B cell (primary cell): ENCODE results near the gene TCERG1L. TPM values are rescaled to one million over a fixed set of nuclear protein-coding genes. Genes with fewer than 3 reads are reported as not detected.

Experiments used
- ATAC-seq: fragments of 200-7000 bp; cut with Tn5 transposase; one replicate; pipeline ENCODE4 v1.10.0; 2021; ENCODE audit warnings: low read depth, mild to moderate bottlenecking, moderate number of reproducible peaks, moderate library complexity
- CTCF ChIA-PET: fragments of 350-600 bp; sonication (Branson Sonifier 250); formaldehyde crosslinking; loops from one replicate; lab custom pipeline; 2021; ENCODE audit warnings: antibody characterized with exemption, inconsistent platforms; lab: Charles Lee
- POLR2A ChIA-PET: fragments of 350-600 bp; sonication (Branson Sonifier 250); formaldehyde crosslinking; loops from one replicate; lab custom pipeline; 2021; ENCODE audit warnings: antibody characterized with exemption; lab: Charles Lee
- DNase-seq: peaks from one replicate; pipeline ENCODE4 v3.0.0; 2013
- H2AFZ ChIP-seq: 2 replicates; pipeline ENCODE4 v1.6.1; 2012; ENCODE audit warnings: mild to moderate bottlenecking, low read depth, low read length; ENCODE audit not compliant: insufficient read depth, poor library complexity, severe bottlenecking
- H3K27ac ChIP-seq, 2 donors: 1 replicate in 1 of 2; 2 replicates in 1 of 2; pipeline ENCODE4 v1.5.1; 2012 to 2013; ENCODE audit warnings: low read length in 2 of 2, mild to moderate bottlenecking in 2 of 2, moderate library complexity in 1 of 2
- H3K27me3 ChIP-seq, 4 experiments: fragments of 200-600 bp in 1 of 4; sonication (generic) in 1 of 4; replicated peaks in 1 of 4; 1 replicate in 2 of 4; 2 replicates in 2 of 4; pipeline versions ENCODE4 v1.6.1 to v1.7.0; 2013 to 2016; ENCODE audit warnings: low read length in 3 of 4, mild to moderate bottlenecking in 2 of 4, mixed read lengths in 1 of 4, moderate library complexity in 1 of 4; ENCODE audit not compliant: insufficient read depth in 4 of 4, control insufficient read depth in 3 of 4; ENCODE audit errors: control extremely low read depth in 1 of 4
- H3K36me3 ChIP-seq, 2 experiments: replicated peaks in 1 of 2; 1 replicate in 1 of 2; 2 replicates in 1 of 2; pipeline versions ENCODE4 v1.6.1 to v1.7.1; 2013; ENCODE audit warnings: low read length in 1 of 2; ENCODE audit not compliant: insufficient read depth in 2 of 2, control insufficient read depth in 1 of 2; ENCODE audit errors: control extremely low read depth in 1 of 2, extremely low read depth in 1 of 2
- H3K4me1 ChIP-seq, 2 donors: fragments of 200-600 bp in 1 of 2; sonication (generic) in 1 of 2; 1 replicate in 1 of 2; 2 replicates in 1 of 2; pipeline versions ENCODE4 v1.5.1 to v1.6.1; 2013 to 2017; ENCODE audit warnings: low read length in 2 of 2; ENCODE audit not compliant: control insufficient read depth in 2 of 2, insufficient read depth in 2 of 2
- H3K4me2 ChIP-seq: replicated peaks from 2 replicates; pipeline ENCODE3; 2012; ENCODE audit warnings: mild to moderate bottlenecking, low read depth, low read length; ENCODE audit not compliant: poor library complexity, severe bottlenecking
- H3K4me3 ChIP-seq, 5 experiments: fragments of 200-600 bp in 1 of 5; sonication (generic) in 1 of 5; 1 replicate in 3 of 5; 2 replicates in 2 of 5; pipeline versions ENCODE4 v1.5.1 to v1.7.0; 2011 to 2016; ENCODE audit warnings: low read length in 4 of 5, mild to moderate bottlenecking in 4 of 5, low read depth in 2 of 5, control low read depth in 1 of 5, moderate library complexity in 1 of 5; ENCODE audit not compliant: insufficient read depth in 1 of 5; ENCODE audit errors: control extremely low read depth in 1 of 5, extremely low read depth in 1 of 5
- H3K79me2 ChIP-seq: fragments of 200-600 bp; sonication (generic); one replicate; pipeline ENCODE4 v1.6.0; 2016; ENCODE audit warnings: low read length; ENCODE audit not compliant: control insufficient read depth, insufficient read depth
- H3K9ac ChIP-seq: fragments of 200-600 bp; sonication (generic); 2 replicates; pipeline ENCODE4 v1.6.1; 2017; ENCODE audit warnings: mild to moderate bottlenecking, low read length, moderate library complexity
- H3K9me3 ChIP-seq, 3 donors: one replicate each; pipeline versions ENCODE4 v1.6.1 to v1.7.1; 2013; ENCODE audit warnings: low read length in 2 of 3; ENCODE audit not compliant: control insufficient read depth in 2 of 3, insufficient read depth in 1 of 3; ENCODE audit errors: control extremely low read depth in 1 of 3
- H4K20me1 ChIP-seq: 2 replicates; pipeline ENCODE4 v1.6.0; 2012; ENCODE audit warnings: mild to moderate bottlenecking, low read length; ENCODE audit not compliant: insufficient read depth, control insufficient read depth, poor library complexity, severe bottlenecking
- H3K27ac Mint-ChIP-seq: one replicate; pipeline ENCODE4 v1.8.0; 2021; ENCODE audit warnings: mixed read lengths
- H3K27me3 Mint-ChIP-seq: one replicate; pipeline ENCODE4 v1.8.0; 2021; ENCODE audit warnings: mixed read lengths
- H3K4me1 Mint-ChIP-seq: one replicate; pipeline ENCODE4 v1.8.0; 2021; ENCODE audit warnings: mixed read lengths
- H3K4me3 Mint-ChIP-seq: one replicate; pipeline ENCODE4 v1.8.0; 2021; ENCODE audit warnings: mixed read lengths
- H3K9me3 Mint-ChIP-seq: one replicate; pipeline ENCODE4 v1.8.0; 2022; ENCODE audit warnings: mixed read lengths; ENCODE audit not compliant: insufficient read depth
- CTCF ChIP-seq: fragments of 200-600 bp; IDR thresholded peaks from one replicate; pipeline ENCODE4 v1.8.0; 2022; ENCODE audit warnings: antibody characterized with exemption, mild to moderate bottlenecking
- EZH2 ChIP-seq: IDR thresholded peaks from 2 replicates; pipeline ENCODE4 v1.6.1; 2012; ENCODE audit warnings: borderline replicate concordance, low read depth, mild to moderate bottlenecking, moderate library complexity, low read length; ENCODE audit not compliant: insufficient read depth, poor library complexity, severe bottlenecking
- WGBS: methylation state at CpG from one replicate; pipeline ENCODE4 v1.1.5; 2013; ENCODE audit warnings: missing lambda C conversion rate; ENCODE audit not compliant: insufficient coverage; 5-methylcytosine and 5-hydroxymethylcytosine counted together
- intact Hi-C: fragments of 100-400 bp; cut with micrococcal nuclease; formaldehyde crosslinking; loops from one replicate; pipeline ENCODE4 v1.10.0; 2022
- polyA plus RNA-seq: library from polyadenylated mRNA; depleted of rRNA; stranded (reverse); fragments of >200 nt; gene quantifications from 2 replicates; pipeline ENCODE4 v1.2.3, GENCODE V29; 2012
- total RNA-seq, 2 donors: library from RNA; stranded (reverse); fragments of 120-200 nt in 1 of 2; gene quantifications; 1 replicate in 1 of 2; 2 replicates in 1 of 2; pipeline versions ENCODE4 v1.2.3 to v1.2.4, GENCODE V29; 2013 to 2022

Gene TCERG1L
- total and polyA plus RNA-seq, 2 donors (not counting 1 experiment from before 2014, with no cell fraction given): 0.10 TPM; not detected in 1

DNA sequence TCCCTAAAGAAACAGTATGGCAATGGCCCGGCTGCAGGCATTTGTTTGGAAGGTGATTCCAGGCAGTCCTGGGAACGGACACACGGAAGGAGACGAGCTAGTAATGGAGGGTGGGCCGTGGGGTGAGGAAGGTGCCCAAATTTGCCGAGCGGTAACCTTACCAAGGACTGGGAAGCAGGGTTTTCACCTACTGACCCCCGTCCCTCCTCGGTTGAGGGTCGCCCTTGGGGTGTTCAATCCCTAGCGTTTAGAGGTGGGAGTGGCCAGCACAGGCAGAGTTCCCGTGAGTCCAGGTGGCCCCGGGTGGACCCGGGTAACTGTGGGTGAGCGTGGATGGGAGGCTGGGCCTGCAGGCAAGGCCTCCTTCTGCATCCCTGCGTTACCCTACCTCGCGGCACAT is 198.8 kb downstream of the TCERG1L start:
- H3K9ac ChIP-seq: no peak overlapping the region
- H3K9me3 Mint-ChIP-seq: peaks cover 1% of the 10 kb centered on the region
- no peak overlapping the region for H3K27ac ChIP-seq
- no peak overlapping the region for H3K4me2 ChIP-seq
- POLR2A ChIA-PET: no interaction called here
- H3K4me3 Mint-ChIP-seq: no peak overlapping the region
- WGBS: 88% methylated on average over 16 of the region's 18 CpGs
- H3K4me1 ChIP-seq: no peaks in the 10 kb centered on the region
- H3K4me1 Mint-ChIP-seq: no peaks in the 10 kb centered on the region
- H4K20me1 ChIP-seq: no peaks in the 10 kb centered on the region
- TF ChIP-seq CTCF (no peak), EZH2 (no peak)
- ATAC-seq (no peak), DNase-seq (no peak)
- no peaks in the 10 kb centered on the region for H3K27me3 ChIP-seq
- intact Hi-C loops: no loop called here
- CTCF ChIA-PET: no interaction called here
- no peaks in the 10 kb centered on the region for H3K27me3 Mint-ChIP-seq
- no peak overlapping the region for H3K27ac Mint-ChIP-seq
- H2AFZ ChIP-seq: no peak overlapping the region
- no peak overlapping the region for H3K4me3 ChIP-seq
- no peaks in the 10 kb centered on the region for H3K79me2 ChIP-seq
- H3K9me3 ChIP-seq: peaks cover 0 to 68% (median 0%) of the 10 kb centered on the region in 3 donors
- no peaks in the 10 kb centered on the region for H3K36me3 ChIP-seq

- Histone ChIP-seq H2AFZ (no peak overlapping the region), H4K20me1 (no peaks in the 10 kb centered on the region), H3K4me1 (no peaks in the 10 kb centered on the region), H3K9me3 (peaks cover 0 to 62% (median 0%) of the 10 kb centered on the region in 3 donors), H3K9ac (no peak overlapping the region), H3K27me3 (no peaks in the 10 kb centered on the region), H3K4me3 (no peak overlapping the region), H3K36me3 (no peaks in the 10 kb centered on the region), H3K27ac (no peak overlapping the region), H3K4me2 (no peak overlapping the region), H3K79me2 (no peaks in the 10 kb centered on the region)
- Mint-ChIP-seq H3K4me3 (no peak overlapping the region), H3K27ac (no peak overlapping the region), H3K9me3 (peaks cover 4% of the 10 kb centered on the region), H3K4me1 (no peaks in the 10 kb centered on the region), H3K27me3 (no peaks in the 10 kb centered on the region)
- POLR2A ChIA-PET: no interaction called here
- TF ChIP-seq EZH2 (no peak), CTCF (no peak)
- WGBS: 65% methylated on average over 5 of the region's 16 CpGs
- intact Hi-C loops: no loop called here
- CTCF ChIA-PET: no interaction called here
- ATAC-seq (no peak), DNase-seq (no peak)
These were observed 199.9 kb downstream of the TCERG1L start for GRCh38 chr10:131111471-131112080.
